ENCODE results near the gene PSRC1.
"Not testable (repeated sequence)": the region's sequence is repeated elsewhere in the genome, so short reads cannot be mapped to it uniquely, and the experiment has no call there.

PSRC1 gene

DNA sequence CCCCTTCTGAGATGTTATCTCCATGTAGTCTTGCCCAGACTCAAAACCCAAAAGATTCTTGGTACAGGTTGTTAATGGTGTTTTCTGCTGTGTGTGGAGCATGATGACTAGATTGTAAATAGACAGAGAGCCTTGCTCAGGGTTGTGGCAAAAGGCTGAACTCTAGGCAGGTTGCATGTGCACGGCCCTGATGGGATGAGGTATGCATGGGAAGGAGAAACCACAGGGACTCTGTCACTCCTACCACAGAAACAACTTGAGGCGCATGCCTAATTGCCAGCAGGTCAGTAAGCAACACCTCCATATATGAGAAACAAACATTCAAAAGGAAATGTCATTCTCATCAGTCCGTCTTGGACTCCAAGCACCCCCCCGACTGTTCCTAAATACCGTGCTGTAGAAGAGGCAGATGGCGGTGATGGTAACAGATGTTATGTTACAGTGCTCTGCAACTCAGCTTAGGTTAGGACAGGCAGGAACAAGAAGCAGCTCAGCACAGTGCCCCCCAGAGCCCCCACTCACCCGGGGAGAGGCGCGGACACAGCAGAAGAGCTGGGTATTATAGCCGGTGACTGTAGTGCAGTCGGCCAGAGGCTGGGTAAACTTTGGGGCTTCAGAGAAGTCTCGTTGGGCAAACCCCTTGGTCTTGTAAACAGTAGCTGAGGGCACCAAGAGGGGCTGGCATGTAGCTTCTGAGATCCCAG is 12.9 kb upstream of the PSRC1 start:
- no peak for DNase-seq (ENCODE audit: low read depth)

DNA sequence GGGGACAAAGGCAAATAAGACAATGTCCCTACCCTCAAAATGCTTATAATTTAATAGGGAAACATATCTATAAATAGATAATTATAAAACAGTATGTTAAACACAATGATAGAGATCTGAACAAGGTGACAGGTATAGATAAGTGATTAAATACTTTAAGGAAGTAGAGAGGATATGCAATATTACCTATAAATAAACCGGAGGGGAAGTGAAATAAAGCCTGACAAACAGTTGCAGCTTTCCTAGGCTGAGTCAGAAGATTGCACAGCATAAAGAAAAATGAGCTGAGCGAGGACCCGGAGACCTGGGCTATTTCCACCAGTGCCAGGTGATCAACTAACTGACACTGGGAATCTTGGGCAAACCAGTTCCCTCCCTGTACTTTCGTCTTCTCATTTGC is 11.5 kb upstream of the PSRC1 start:
- DNase-seq (ENCODE audit: low read depth): no peak

DNA sequence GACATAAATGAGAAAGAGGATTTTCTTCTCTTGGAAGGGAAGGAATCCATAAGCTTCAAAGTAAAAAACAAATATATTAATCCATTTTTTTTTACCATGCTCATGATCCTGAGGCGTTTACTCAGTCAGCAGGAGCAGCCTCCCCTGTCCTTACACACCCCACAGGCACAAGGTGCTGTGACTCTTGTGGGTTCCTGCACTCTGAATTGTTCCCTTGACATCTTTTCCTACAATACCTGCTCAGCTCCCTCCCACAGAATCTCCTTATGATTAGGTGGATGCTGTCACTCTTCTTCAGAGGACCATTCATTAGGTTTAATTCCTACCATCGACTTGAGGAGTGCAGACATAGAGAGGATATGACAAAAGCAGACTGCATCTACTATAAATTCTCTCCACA is 10.1 kb upstream of the PSRC1 start:
- DNase-seq (ENCODE audit: low read depth): no peak

DNA sequence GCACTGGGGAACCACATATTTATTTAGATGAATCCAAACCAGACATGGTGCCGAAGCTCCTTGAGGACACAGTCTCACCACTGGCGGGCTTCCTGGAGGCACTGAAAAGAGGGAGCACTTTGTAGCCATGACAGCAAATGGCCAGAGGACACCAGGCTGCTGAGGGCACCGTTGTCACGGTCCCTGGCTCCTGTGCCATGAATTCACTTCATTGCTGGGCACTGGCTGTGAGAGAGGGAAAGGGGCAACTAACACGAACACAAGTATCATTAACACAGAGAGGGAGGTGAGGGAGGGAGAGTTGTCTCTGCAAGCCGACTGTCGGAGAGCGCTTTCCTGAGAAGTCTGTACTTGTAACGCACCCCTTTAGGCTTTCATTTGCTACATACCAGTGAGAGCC is 9.4 kb upstream of the PSRC1 start:
- no peak for DNase-seq (ENCODE audit: low read depth)

DNA sequence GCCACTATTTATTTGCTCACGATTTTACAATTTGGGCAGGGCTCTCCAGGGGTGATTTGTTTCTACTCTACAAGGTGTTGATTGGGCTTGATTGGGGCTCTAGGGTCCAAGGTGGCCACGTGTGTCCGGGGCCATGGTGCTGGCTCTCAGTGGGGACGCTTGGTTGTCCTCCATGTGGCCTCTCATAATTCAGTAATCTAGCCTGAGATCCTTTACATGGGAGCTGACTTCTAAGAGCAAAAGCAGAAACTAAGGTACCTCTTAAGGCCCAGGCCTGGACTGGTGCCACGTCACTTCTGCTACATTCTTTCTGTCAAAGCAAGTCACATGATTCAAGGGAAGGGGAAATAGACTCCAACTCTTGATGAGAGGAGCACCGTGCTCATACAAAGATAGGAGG is 8.1 kb upstream of the PSRC1 start:
- DNase-seq (ENCODE audit: low read depth): no peak

- DNase-seq (ENCODE audit: low read depth): no peak
Measured at GRCh38 chr1:109290137-109290536, 7.2 kb upstream of the PSRC1 start.

GRCh38 chr1:109286762-109287161 is 3.8 kb upstream of the PSRC1 start:
- not testable (repeated sequence) for DNase-seq (ENCODE audit: low read depth)

DNA sequence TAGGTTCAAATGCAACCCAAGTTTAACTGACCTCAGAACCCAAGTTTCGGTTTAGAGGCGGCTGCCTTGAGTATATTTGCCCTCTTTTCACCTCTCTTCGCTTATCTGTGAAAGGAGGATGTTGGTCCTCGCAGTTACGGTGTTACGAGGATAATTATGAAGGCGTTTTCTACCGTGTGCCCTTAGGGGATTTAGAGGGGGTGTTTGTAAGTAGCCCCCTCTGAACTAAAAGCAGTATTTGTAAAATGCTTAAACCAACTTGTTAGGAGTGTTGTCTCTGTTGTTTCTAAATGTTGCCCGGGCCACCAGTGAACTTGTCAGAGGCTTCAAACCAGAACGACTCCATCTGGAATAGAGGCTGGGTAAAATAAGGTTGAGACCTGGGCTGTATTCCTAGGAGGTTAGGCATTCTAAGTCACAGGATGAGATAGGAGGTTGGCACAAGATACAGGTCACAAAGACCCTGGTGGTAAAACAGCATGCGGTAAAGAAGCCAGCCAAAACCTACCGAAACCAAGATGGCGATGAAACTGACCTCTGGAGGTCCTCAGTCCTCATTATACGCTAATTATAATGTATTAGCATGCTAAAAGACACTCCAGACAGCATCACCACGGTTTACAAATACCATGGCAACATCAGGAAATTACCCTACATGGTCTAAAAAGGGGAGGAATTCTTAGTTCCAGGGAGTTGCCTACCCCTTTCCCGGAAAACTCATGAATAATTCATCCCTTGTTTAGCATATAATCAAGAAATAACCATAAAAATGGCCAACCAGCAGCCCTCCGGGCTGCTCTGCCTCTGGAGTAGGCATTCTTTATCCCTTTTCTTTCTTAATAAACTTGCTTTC is 1.0 kb upstream of the PSRC1 start:
- no peak for DNase-seq (ENCODE audit: low read depth)

DNA sequence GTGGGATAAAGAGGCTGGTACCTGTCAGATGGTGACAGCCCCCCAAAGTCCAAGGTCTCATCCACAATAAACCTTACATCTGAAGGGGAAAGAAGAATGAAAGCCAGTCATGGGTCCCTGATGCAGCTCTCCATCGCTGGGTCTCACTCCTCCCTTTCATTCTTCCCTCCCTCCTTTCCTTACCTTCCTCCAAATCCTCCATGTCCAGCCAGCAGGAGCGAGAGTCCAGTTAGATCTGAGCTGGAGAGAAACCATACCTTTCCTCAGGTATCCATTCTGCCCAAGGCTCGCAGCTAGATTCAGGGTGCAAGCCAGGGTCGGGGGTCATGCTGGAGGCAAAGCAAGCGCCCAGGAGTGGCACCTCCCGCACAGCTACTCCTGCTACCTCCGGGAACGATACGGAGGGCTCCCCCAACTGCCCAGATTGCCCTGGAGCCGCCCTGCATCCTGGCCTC is 421 bp downstream of the PSRC1 start:
- DNase-seq (ENCODE audit: low read depth): no peak

GRCh38 chr1:109281680-109282496 is 1.1 kb downstream of the PSRC1 start:
- DNase-seq (ENCODE audit: low read depth): no peak

DNA sequence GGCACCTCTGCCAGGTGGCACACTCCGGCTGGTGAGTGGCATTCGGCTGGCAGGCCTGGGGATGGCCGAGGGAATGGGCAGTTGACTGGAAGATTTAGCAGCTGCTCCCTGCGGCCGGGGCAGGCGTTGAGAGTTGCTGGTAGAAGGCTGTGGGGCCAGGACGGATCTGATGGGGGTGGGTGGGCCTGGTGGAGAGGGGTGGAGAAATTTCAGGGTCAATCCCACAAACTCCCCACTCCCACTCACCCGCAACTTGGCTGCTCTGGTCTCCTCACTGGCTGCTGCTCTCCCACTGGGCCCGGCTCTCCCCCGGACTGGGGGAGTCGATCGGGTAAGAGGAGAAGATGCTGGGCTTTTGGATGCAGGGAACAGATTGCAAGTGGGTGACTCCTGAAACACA is 2.1 kb downstream of the PSRC1 start:
- no peak for DNase-seq (ENCODE audit: low read depth)

GRCh38 chr1:109279615-109280278 is 3.2 kb downstream of the PSRC1 start:
- no peak for DNase-seq (ENCODE audit: low read depth)

DNA sequence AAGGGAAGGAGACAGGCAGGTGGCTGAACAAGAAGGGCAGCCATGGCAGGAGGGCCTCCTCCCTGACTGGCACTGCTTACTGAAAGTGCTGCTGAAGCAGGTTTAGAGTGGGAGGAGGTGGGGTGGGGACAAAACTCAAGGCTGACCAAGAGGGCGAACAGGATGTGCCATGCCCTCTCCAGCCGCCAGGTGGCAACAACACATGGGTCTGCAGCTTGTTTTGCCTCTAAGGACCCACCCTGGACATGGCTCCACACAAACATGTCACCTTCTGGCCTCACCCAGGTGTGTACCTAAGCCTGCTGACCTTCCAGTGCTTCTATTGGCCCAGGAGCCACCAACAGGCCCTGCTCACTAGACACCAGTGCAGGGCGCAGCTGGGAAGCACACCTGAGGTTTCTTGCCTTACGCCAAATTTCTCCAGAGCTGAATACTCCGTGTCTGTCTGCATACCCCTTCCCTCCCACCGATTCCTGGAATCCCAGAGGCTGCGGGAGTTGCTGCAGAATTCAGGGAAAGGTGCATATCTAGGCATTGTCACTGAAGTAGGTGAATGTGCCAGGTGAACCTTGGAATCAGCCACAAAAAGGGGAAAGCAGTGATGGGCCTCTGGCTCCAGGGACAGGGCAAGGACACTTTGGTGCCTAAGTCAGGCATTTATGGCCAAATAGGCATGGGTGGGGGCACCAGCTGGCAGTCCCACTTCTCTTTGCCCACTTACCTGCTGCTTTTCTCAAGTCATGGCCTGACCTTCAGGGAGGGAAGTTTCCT is 5.3 kb downstream of the PSRC1 start:
- DNase-seq (ENCODE audit: low read depth): no peak

GRCh38 chr1:109275706-109276345 is 7.1 kb downstream of the PSRC1 start:
- no peak for DNase-seq (ENCODE audit: low read depth)

GRCh38 chr1:109274533-109275476 is 8.1 kb downstream of the PSRC1 start:
- no peak for DNase-seq (ENCODE audit: low read depth)

GRCh38 chr1:109273570-109274288 is 9.2 kb downstream of the PSRC1 start:
- DNase-seq (ENCODE audit: low read depth): no peak

- no peak for DNase-seq (ENCODE audit: low read depth)
Measured at GRCh38 chr1:109272831-109273547, 10.0 kb downstream of the PSRC1 start.
